Endothelial cell of umbilical vein (primary cell): ENCODE results near the gene CYREN.

Source experiments
- CTCF ChIP-seq, 2 donors: IDR thresholded peaks; 1 replicate in 1 of 2; 2 replicates in 1 of 2; pipeline ENCODE4 v1.5.1; 2011; ENCODE audit warnings: low read length in 2 of 2, mild to moderate bottlenecking in 2 of 2, moderate library complexity in 2 of 2, control low read depth in 1 of 2, inconsistent platforms in 1 of 2, low read depth in 1 of 2; ENCODE audit not compliant: insufficient read depth in 1 of 2; ENCODE audit errors: extremely low read depth in 1 of 2
- EZH2 ChIP-seq: IDR thresholded peaks from 2 replicates; pipeline ENCODE4 v1.6.1; 2012; ENCODE audit warnings: borderline replicate concordance, low read depth, mild to moderate bottlenecking, moderate library complexity, low read length, inconsistent platforms; ENCODE audit not compliant: severe bottlenecking
- MAX ChIP-seq: IDR thresholded peaks from 2 replicates; pipeline ENCODE4 v1.6.1; 2011; ENCODE audit not compliant: insufficient read depth, insufficient read length
- POLR2A ChIP-seq: IDR thresholded peaks from 2 replicates; pipeline ENCODE4 v1.6.1; 2012; ENCODE audit warnings: low read depth, mild to moderate bottlenecking, control low read depth, low read length
- POLR2AphosphoS5 ChIP-seq: IDR thresholded peaks from 2 replicates; pipeline ENCODE4 v1.6.1; 2012; ENCODE audit warnings: low read depth, mild to moderate bottlenecking, control low read depth, low read length, moderate library complexity; ENCODE audit not compliant: insufficient read depth

GRCh38 chr7:135217645-135218509 is 47.4 kb upstream of the CYREN start:
- no peak for TF ChIP-seq EZH2
- no peak for TF ChIP-seq POLR2A
- no peak for TF ChIP-seq POLR2AphosphoS5
- TF ChIP-seq MAX, result no peak
- TF ChIP-seq CTCF (IDR thresholded peaks at IDR 0.05; ENCODE audit: extremely low read depth in 1 of 2, insufficient read depth in 1 of 2, low read depth in 1 of 2, low read length in 2 of 2), result no peak
